ENCODE measurements around the gene FMNL2.
A peak's percentile ranks its signal among the peaks of the same experiment; 100 is the strongest.

The FMNL2 gene

GRCh38 chr2:152525277-152525838, 190.4 kb downstream of the FMNL2 start:
- DNase-seq (ENCODE audit: low spot score) = peak; percentile 48

GRCh38 chr2:152529420-152530115, 194.6 kb downstream of the FMNL2 start:
- DNase-seq (ENCODE audit: low spot score) = no peak

- no peak for DNase-seq (ENCODE audit: low spot score)
Measured at GRCh38 chr2:152532241-152532640, 197.3 kb downstream of the FMNL2 start.

- no peak for DNase-seq (ENCODE audit: low spot score)
Measured at GRCh38 chr2:152534460-152535135, 199.6 kb downstream of the FMNL2 start.

GRCh38 chr2:152537081-152537651, 202.2 kb downstream of the FMNL2 start:
- DNase-seq (ENCODE audit: low spot score) = no peak

- no peak for DNase-seq (ENCODE audit: low spot score)
Measured at GRCh38 chr2:152539424-152539823, 204.4 kb downstream of the FMNL2 start.

- no peak for DNase-seq (ENCODE audit: low spot score)
Measured at GRCh38 chr2:152541712-152542111, 206.7 kb downstream of the FMNL2 start.

- DNase-seq (ENCODE audit: low spot score) = no peak
Measured at GRCh38 chr2:152542337-152542994, 207.5 kb downstream of the FMNL2 start.

GRCh38 chr2:152542995-152543481, 208.1 kb downstream of the FMNL2 start:
- no peak for DNase-seq (ENCODE audit: low spot score)

- DNase-seq (ENCODE audit: low spot score) = no peak
Measured at GRCh38 chr2:152543717-152544116, 208.7 kb downstream of the FMNL2 start.

GRCh38 chr2:152544638-152545037, 209.7 kb downstream of the FMNL2 start:
- DNase-seq (ENCODE audit: low spot score) = no peak

- DNase-seq (ENCODE audit: low spot score) = no peak
Measured at GRCh38 chr2:152546230-152546837, 211.4 kb downstream of the FMNL2 start.

GRCh38 chr2:152548111-152548875, 213.3 kb downstream of the FMNL2 start:
- no peak for DNase-seq (ENCODE audit: low spot score)

- no peak for DNase-seq (ENCODE audit: low spot score)
Measured at GRCh38 chr2:152548996-152549395, 214.0 kb downstream of the FMNL2 start.

- no peak for DNase-seq (ENCODE audit: low spot score)
Measured at GRCh38 chr2:152549423-152549822, 214.4 kb downstream of the FMNL2 start.

GRCh38 chr2:152550386-152550785, 215.4 kb downstream of the FMNL2 start:
- DNase-seq (ENCODE audit: low spot score) = no peak

GRCh38 chr2:152552888-152553287, 217.9 kb downstream of the FMNL2 start:
- DNase-seq (ENCODE audit: low spot score) = no peak

GRCh38 chr2:152553518-152553917, 218.5 kb downstream of the FMNL2 start:
- no peak for DNase-seq (ENCODE audit: low spot score)

GRCh38 chr2:152555048-152555447, 220.1 kb downstream of the FMNL2 start:
- no peak for DNase-seq (ENCODE audit: low spot score)

- no peak for DNase-seq (ENCODE audit: low spot score)
Measured at GRCh38 chr2:152556506-152556905, 221.5 kb downstream of the FMNL2 start.

GRCh38 chr2:152557273-152557888, 222.4 kb downstream of the FMNL2 start:
- no peak for DNase-seq (ENCODE audit: low spot score)
